GM15510 (cell line): ENCODE measurements around the gene TRMT1.

Source experiments
- POLR2A ChIP-seq: IDR thresholded peaks from 3 replicates; pipeline ENCODE4 v1.6.1; 2011; ENCODE audit warnings: borderline replicate concordance; ENCODE audit not compliant: insufficient read length; ENCODE audit errors: extremely low read depth

Gene TRMT1

GRCh38 chr19:13092606-13093235, 23.8 kb downstream of the TRMT1 start:
- no peak for TF ChIP-seq POLR2A

- no peak for TF ChIP-seq POLR2A
Measured at GRCh38 chr19:13092158-13092543, 24.4 kb downstream of the TRMT1 start.

GRCh38 chr19:13091400-13092157, 25.0 kb downstream of the TRMT1 start:
- TF ChIP-seq POLR2A, result no peak

- no peak for TF ChIP-seq POLR2A
Measured at GRCh38 chr19:13090511-13091231, 25.9 kb downstream of the TRMT1 start.

GRCh38 chr19:13089857-13090507, 26.6 kb downstream of the TRMT1 start:
- no peak for TF ChIP-seq POLR2A

- no peak for TF ChIP-seq POLR2A
Measured at GRCh38 chr19:13089139-13089856, 27.2 kb downstream of the TRMT1 start.

GRCh38 chr19:13087795-13088537, 28.6 kb downstream of the TRMT1 start:
- TF ChIP-seq POLR2A, result no peak

- no peak for TF ChIP-seq POLR2A
Measured at GRCh38 chr19:13087295-13087694, 29.2 kb downstream of the TRMT1 start.

- no peak for TF ChIP-seq POLR2A
Measured at GRCh38 chr19:13086341-13086740, 30.2 kb downstream of the TRMT1 start.

GRCh38 chr19:13085666-13086065, 30.9 kb downstream of the TRMT1 start:
- TF ChIP-seq POLR2A, result no peak

GRCh38 chr19:13083627-13084026, 32.9 kb downstream of the TRMT1 start:
- no peak for TF ChIP-seq POLR2A

GRCh38 chr19:13083008-13083404, 33.5 kb downstream of the TRMT1 start:
- TF ChIP-seq POLR2A, result no peak

GRCh38 chr19:13082192-13083007, 34.1 kb downstream of the TRMT1 start:
- no peak for TF ChIP-seq POLR2A
